GM12878 (cell line): ENCODE results near the gene LRRC57. TPM values are rescaled to one million over a fixed set of nuclear protein-coding genes. Genes with fewer than 3 reads are reported as not detected.

ENCODE experiments used
- ATAC-seq: fragments of 200-7000 bp; cut with Tn5 transposase; 3 replicates; pipeline ENCODE4 v1.9.1; 2020; ENCODE audit warnings: mild to moderate bottlenecking, moderate library complexity
- BruUV-seq: library from RNA; stranded (reverse); fragments of 400-500 nt; replicated peaks from 2 replicates; lab custom pipeline; 2021; lab: Mats Ljungman, UMichigan
- CTCF ChIA-PET: fragments of 300-600 bp; sonication (Branson Sonifier 250); formaldehyde crosslinking; extraction: SDS; loops from one replicate; lab custom pipeline; 2021; ENCODE audit warnings: inconsistent platforms; lab: Yijun Ruan, JAX
- POLR2A ChIA-PET: fragments of 350-600 bp; formaldehyde crosslinking; extraction: SDS; loops from one replicate; lab custom pipeline; 2021; ENCODE audit warnings: inconsistent platforms; lab: Charles Lee
- RAD21 ChIA-PET: fragments of 300-600 bp; sonication (Branson Sonifier 250); formaldehyde crosslinking; loops from one replicate; lab custom pipeline; 2023; ENCODE audit warnings: antibody characterized with exemption; ENCODE audit not compliant: unreplicated experiment; lab: Charles Lee
- SMC1A ChIA-PET: fragments of 300-600 bp; sonication (Branson Sonifier 250); formaldehyde crosslinking; loops from one replicate; lab custom pipeline; 2023; ENCODE audit not compliant: unreplicated experiment, uncharacterized antibody; lab: Charles Lee
- DNase-seq: peaks from one replicate; pipeline ENCODE4 v3.0.0-alpha.2; 2011; ENCODE audit warnings: low read depth, low spot score
- FAIRE-seq: peaks from 3 replicates; lab custom pipeline; 2011; peaks lifted over from hg19 to GRCh38; lab: Jason Lieb, UNC
- H2AFZ ChIP-seq: 2 replicates; pipeline ENCODE4 v1.6.0; 2011; ENCODE audit warnings: low read depth, low read length, control low read depth; ENCODE audit not compliant: control insufficient read depth
- H3K27ac ChIP-seq: 2 replicates; pipeline ENCODE4 v1.5.1; 2011; ENCODE audit warnings: control low read depth; ENCODE audit not compliant: control insufficient read depth, insufficient read depth
- H3K27me3 ChIP-seq, 2 experiments: replicated peaks in 1 of 2; 2 replicates each; pipeline versions ENCODE4 v1.6.0 to v1.6.1; 2011; ENCODE audit warnings: low read length in 1 of 2; ENCODE audit not compliant: control insufficient read depth in 2 of 2, insufficient read depth in 2 of 2
- H3K36me3 ChIP-seq, 2 experiments: 2 replicates each; pipeline ENCODE4 v1.5.1; 2011; ENCODE audit warnings: low read length in 1 of 2; ENCODE audit not compliant: control insufficient read depth in 2 of 2, insufficient read depth in 2 of 2
- H3K4me1 ChIP-seq: 2 replicates; pipeline ENCODE4 v1.6.1; 2011; ENCODE audit warnings: mild to moderate bottlenecking, low read length, moderate library complexity, mixed read lengths; ENCODE audit not compliant: control insufficient read depth, insufficient read depth
- H3K4me2 ChIP-seq: 2 replicates; pipeline ENCODE4 v1.6.0; 2011; ENCODE audit warnings: control low read depth; ENCODE audit not compliant: control insufficient read depth, insufficient read depth
- H3K4me3 ChIP-seq: fragments of 200-600 bp; sonication (generic); 2 replicates; pipeline ENCODE4 v1.5.1; 2016
- H3K79me2 ChIP-seq: 2 replicates; pipeline ENCODE4 v1.6.0; 2011; ENCODE audit warnings: low read length; ENCODE audit not compliant: control insufficient read depth, insufficient read depth
- H3K9ac ChIP-seq: 2 replicates; pipeline ENCODE4 v1.8.0; 2011; ENCODE audit warnings: low read length, control low read depth, mixed read lengths; ENCODE audit not compliant: control insufficient read depth, insufficient read depth
- H3K9me3 ChIP-seq: replicated peaks from 3 replicates; pipeline ENCODE4 v1.5.1; 2011; ENCODE audit warnings: mild to moderate bottlenecking, low read length; ENCODE audit not compliant: control insufficient read depth, insufficient read depth
- H4K20me1 ChIP-seq: 2 replicates; pipeline ENCODE4 v1.6.0; 2011; ENCODE audit not compliant: control insufficient read depth, insufficient read depth
- ELK1 ChIP-seq: IDR thresholded peaks from 2 replicates; pipeline ENCODE4 v1.6.1; 2012; ENCODE audit warnings: low read depth, low read length, improper control_type of control experiment
- ETV6 ChIP-seq, 2 experiments: fragments of 450-650 bp in 1 of 2; IDR thresholded peaks in 1 of 2; conservative IDR thresholded peaks in 1 of 2; 2 replicates each; pipeline ENCODE4 v1.6.1; 2014; ENCODE audit warnings: antibody characterized with exemption in 1 of 2, borderline replicate concordance in 1 of 2, low read depth in 1 of 2, mild to moderate bottlenecking in 1 of 2, moderate library complexity in 1 of 2
- IRF3 ChIP-seq: fragments of 450-650 bp; IDR thresholded peaks from 2 replicates; pipeline ENCODE4 v1.6.1; 2014; ENCODE audit warnings: mild to moderate bottlenecking
- MYB ChIP-seq: fragments of 150-350 bp; IDR thresholded peaks from 2 replicates; pipeline ENCODE4 v1.6.1; 2014; ENCODE audit warnings: mild to moderate bottlenecking, low read depth, low read length, borderline replicate concordance
- POLR2AphosphoS5 ChIP-seq: IDR thresholded peaks from 2 replicates; pipeline ENCODE4 v1.6.1; 2011; ENCODE audit warnings: mild to moderate bottlenecking, low read length, inconsistent platforms
- RBBP5 ChIP-seq: fragments of 200-600 bp; sonication (generic); conservative IDR thresholded peaks from 2 replicates; pipeline ENCODE4 v1.6.1; 2016
- SIX5 ChIP-seq: IDR thresholded peaks from 2 replicates; pipeline ENCODE4 v1.6.1; 2011; ENCODE audit warnings: mild to moderate bottlenecking, low read depth, low read length, moderate library complexity; ENCODE audit not compliant: severe bottlenecking
- SP1 ChIP-seq: IDR thresholded peaks from one replicate; pipeline ENCODE4 v1.6.1; 2011; ENCODE audit warnings: low read depth, low read length
- TAF1 ChIP-seq: IDR thresholded peaks from 2 replicates; pipeline ENCODE4 v1.6.1; 2011; ENCODE audit warnings: mild to moderate bottlenecking, low read depth, low read length, borderline replicate concordance
- ZBTB40 ChIP-seq: fragments of 450-650 bp; IDR thresholded peaks from 2 replicates; pipeline ENCODE4 v1.6.1; 2016; ENCODE audit warnings: mild to moderate bottlenecking, moderate library complexity, borderline replicate concordance
- ZNF687 ChIP-seq: fragments of 450-650 bp; IDR thresholded peaks from 2 replicates; pipeline ENCODE4 v1.6.1; 2017; ENCODE audit warnings: mild to moderate bottlenecking, moderate library complexity
- WGBS: methylation state at CpG from one replicate; pipeline ENCODE4 v1.1.6; 2016; ENCODE audit warnings: low lambda C conversion rate; ENCODE audit not compliant: insufficient replicate concordance, insufficient coverage; ENCODE audit errors: missing lambda C conversion rate; 5-methylcytosine and 5-hydroxymethylcytosine counted together
- in situ Hi-C: fragments of 300-500 bp; cut with MboI; formaldehyde crosslinking; loops from 9 replicates; pipeline ENCODE4 v1.14.3; 2018; ENCODE audit warnings: mixed read lengths
- intact Hi-C: fragments of 100-400 bp; cut with micrococcal nuclease; formaldehyde crosslinking; loops from one replicate; pipeline ENCODE4 v1.14.2; 2022; ENCODE audit not compliant: unreplicated experiment
- polyA plus RNA-seq, 11 experiments: library from polyadenylated mRNA; depleted of rRNA in 4 of 11; unstranded in 6 of 11; stranded (reverse) in 5 of 11; fragments of >200 nt; fragmentation: Nextera tagmentation in 4 of 11; fragmentation: Illumina TruSeq in 1 of 11; extraction: Ambion mirVana in 4 of 11; extraction: Trizol in 1 of 11; gene quantifications; 1 replicate in 1 of 11; 2 replicates in 10 of 11; pipeline versions ENCODE4 v1.2.1 to v1.2.3, GENCODE V29; 2011 to 2016; ENCODE audit warnings: inconsistent platforms in 2 of 11, missing spikeins in 2 of 11, low read depth in 1 of 11
- total RNA-seq, 4 experiments: library from RNA; depleted of rRNA in 3 of 4; stranded (reverse); fragments of >200 nt in 3 of 4; fragmentation: Illumina TruSeq in 1 of 4; extraction: Trizol in 1 of 4; gene quantifications; 2 replicates each; pipeline versions ENCODE4 v1.2.1 to v1.2.3, GENCODE V29; 2013 to 2021

The LRRC57 gene
- total and polyA plus RNA-seq, 10 of the 15 experiments (the other 5 are each of a cell fraction or from before 2014, with no cell fraction given), result 5.2 to 15.7 (median 9.6) TPM

- DNase-seq (no peak), FAIRE-seq (peak; percentile 18), ATAC-seq (peak; percentile 96)
- ChIA-PET POLR2A (interaction anchor here (0.8 to 3.4 kb wide), 7 partner anchors 24 to 101 kb away, joined by 3 to 18 read pairs (median 4); no protein-coding TSS in a partner anchor), CTCF (interaction anchor here (0.7 to 1.9 kb wide), 10 partner anchors 10 to 285 kb away, joined by 3 to 6 read pairs (median 4); no protein-coding TSS in a partner anchor), SMC1A (interaction anchor here (0.7 to 7.6 kb wide), 13 partner anchors 15 to 90 kb away, joined by 3 to 53 read pairs (median 4); partner anchors contain the start of gene ZNF106), RAD21 (interaction anchor here (0.6 to 2.9 kb wide), 9 partner anchors 26 to 127 kb away, joined by 3 to 30 read pairs (median 5); no protein-coding TSS in a partner anchor)
- Histone ChIP-seq H3K9ac (peak overlapping the region; percentile 65), H2AFZ (peak overlapping the region; percentile 73), H3K27ac (no peak overlapping the region; the same call in 1 of the 2 replicates), H3K79me2 (peaks cover 16% of the 10 kb centered on the region), H3K4me1 (peaks cover 15% of the 10 kb centered on the region), H3K4me3 (peak overlapping the region; percentile 57), H3K36me3 (no peaks in the 10 kb centered on the region; a peak in 1 of 4 replicates), H3K4me2 (peak overlapping the region; percentile 78), H3K27me3 (no peaks in the 10 kb centered on the region), H4K20me1 (no peaks in the 10 kb centered on the region), H3K9me3 (peaks cover 4% of the 10 kb centered on the region; the same call in 2 of the 3 replicates)
- under 1% methylated on average over 37 of the region's 37 CpGs for WGBS
- in situ Hi-C loops (no loop called here), intact Hi-C loops (loop anchor here (5.0 kb wide), 1 partner anchor 46 kb away; no protein-coding TSS in a partner anchor)
- BruUV-seq, result no TSS peak
- TF ChIP-seq ELK1 (no peak), IRF3 (no peak), SIX5 (no peak), MYB (no peak), ZBTB40 (no peak), ETV6 (conservative IDR thresholded peaks at IDR 0.05 in 1 of 2, IDR thresholded peaks at IDR 0.05 in 1 of 2; ENCODE audit: borderline replicate concordance in 1 of 2, low read depth in 1 of 2) (no peak), RBBP5 (no peak), POLR2AphosphoS5 (peak; percentile 36; the same call in 1 of the 2 replicates), TAF1 (no peak), SP1 (no peak), ZNF687 (peak; percentile 89)
Observed at GRCh38 chr15:42581272-42581730, 32.7 kb upstream of the LRRC57 start.
